ENCODE data around the gene APBA1. TPM values are rescaled to one million over a fixed set of nuclear protein-coding genes. Genes with fewer than 3 reads are reported as not detected.

APBA1 gene
- total and polyA plus RNA-seq, 11 donors = 0.61 to 6.2 (median 2.2) TPM

GRCh38 chr9:69486498-69486897 lies 185.7 kb downstream of the APBA1 start:
- intact Hi-C loops (cut with DNase I) = no loop called here
- Histone ChIP-seq H3K4me1 (no peaks in the 10 kb centered on the region), H3K27ac (no peak overlapping the region), H3K27me3 (no peaks in the 10 kb centered on the region), H3K4me3 (no peak overlapping the region), H3K36me3 (no peaks in the 10 kb centered on the region), H3K9me3 (no peaks in the 10 kb centered on the region)
- DNase-seq = no peak
- ATAC-seq = no peak
- TF ChIP-seq POLR2A (IDR thresholded peaks at IDR 0.05) = no peak
- TF ChIP-seq, protein P1, sequence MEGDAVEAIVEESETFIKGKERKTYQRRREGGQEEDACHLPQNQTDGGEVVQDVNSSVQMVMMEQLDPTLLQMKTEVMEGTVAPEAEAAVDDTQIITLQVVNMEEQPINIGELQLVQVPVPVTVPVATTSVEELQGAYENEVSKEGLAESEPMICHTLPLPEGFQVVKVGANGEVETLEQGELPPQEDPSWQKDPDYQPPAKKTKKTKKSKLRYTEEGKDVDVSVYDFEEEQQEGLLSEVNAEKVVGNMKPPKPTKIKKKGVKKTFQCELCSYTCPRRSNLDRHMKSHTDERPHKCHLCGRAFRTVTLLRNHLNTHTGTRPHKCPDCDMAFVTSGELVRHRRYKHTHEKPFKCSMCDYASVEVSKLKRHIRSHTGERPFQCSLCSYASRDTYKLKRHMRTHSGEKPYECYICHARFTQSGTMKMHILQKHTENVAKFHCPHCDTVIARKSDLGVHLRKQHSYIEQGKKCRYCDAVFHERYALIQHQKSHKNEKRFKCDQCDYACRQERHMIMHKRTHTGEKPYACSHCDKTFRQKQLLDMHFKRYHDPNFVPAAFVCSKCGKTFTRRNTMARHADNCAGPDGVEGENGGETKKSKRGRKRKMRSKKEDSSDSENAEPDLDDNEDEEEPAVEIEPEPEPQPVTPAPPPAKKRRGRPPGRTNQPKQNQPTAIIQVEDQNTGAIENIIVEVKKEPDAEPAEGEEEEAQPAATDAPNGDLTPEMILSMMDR (IDR thresholded peaks at IDR 0.05) = no peak
- WGBS, 4 donors = 66 to 75% (median 72%) methylated on average over 3 of the region's 3 CpGs

DNA sequence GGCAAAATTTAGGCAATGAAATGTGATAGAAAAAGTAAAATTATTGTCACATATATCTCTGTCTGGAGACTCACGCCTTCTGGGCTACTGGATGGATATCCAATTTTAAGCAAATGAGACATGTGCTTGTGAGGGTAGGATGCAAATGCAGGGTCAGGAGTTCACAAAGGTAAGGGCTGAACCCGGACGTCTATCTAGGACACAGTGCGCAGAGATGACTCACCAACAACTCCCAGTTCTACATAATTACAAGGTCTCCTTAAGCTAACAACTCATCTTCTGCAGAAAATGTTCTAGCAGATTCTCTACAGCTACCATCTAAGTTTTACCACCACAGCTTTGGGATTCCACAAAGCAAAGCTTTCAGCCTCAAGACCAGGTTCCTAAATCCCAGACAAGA lies 186.7 kb downstream of the APBA1 start:
- Histone ChIP-seq H3K4me3 (no peak overlapping the region), H3K36me3 (no peaks in the 10 kb centered on the region), H3K4me1 (no peaks in the 10 kb centered on the region), H3K27me3 (no peaks in the 10 kb centered on the region), H3K27ac (no peak overlapping the region), H3K9me3 (no peaks in the 10 kb centered on the region)
- DNase-seq = no peak
- intact Hi-C loops (cut with DNase I) = no loop called here
- TF ChIP-seq, protein P1 (IDR thresholded peaks at IDR 0.05) = no peak
- TF ChIP-seq POLR2A (IDR thresholded peaks at IDR 0.05) = no peak
- ATAC-seq = no peak
- WGBS, 4 donors = 59 to 76% (median 65%) methylated on average over 4 of the region's 4 CpGs

DNA sequence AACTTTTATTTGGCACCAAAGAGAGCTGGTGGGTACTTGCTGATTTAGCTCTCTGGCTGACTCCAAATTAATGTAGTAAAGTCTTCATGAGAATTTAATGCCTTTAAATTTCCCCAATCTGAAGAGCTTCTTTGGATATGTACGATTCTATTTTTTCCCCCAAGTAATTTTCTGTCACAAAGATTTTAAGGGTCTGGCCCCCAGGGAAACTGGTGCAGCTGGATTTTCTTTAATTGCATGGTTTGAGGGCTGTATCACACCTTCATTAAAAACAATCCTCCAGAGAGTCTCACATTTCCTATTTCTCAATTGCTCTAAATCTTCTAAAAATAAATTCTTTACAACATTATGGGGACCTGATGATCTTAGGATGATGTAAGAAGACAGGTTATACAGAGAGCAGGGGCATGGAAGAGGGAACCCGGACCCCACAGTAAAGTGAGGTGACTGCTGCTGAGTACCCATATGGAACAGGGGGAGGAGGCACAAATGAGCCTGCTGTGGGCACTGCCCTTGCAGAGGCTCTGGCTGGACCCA lies 188.2 kb downstream of the APBA1 start:
- TF ChIP-seq, protein P1 (IDR thresholded peaks at IDR 0.05) = no peak
- TF ChIP-seq POLR2A (IDR thresholded peaks at IDR 0.05) = no peak
- Histone ChIP-seq H3K9me3 (no peaks in the 10 kb centered on the region), H3K36me3 (no peaks in the 10 kb centered on the region), H3K27me3 (no peaks in the 10 kb centered on the region), H3K27ac (no peak overlapping the region), H3K4me1 (no peaks in the 10 kb centered on the region), H3K4me3 (no peak overlapping the region)
- ATAC-seq (no peak), DNase-seq (no peak)
- WGBS, 4 donors = 73 to 84% (median 78%) methylated on average over 2 of the region's 2 CpGs
- intact Hi-C loops (cut with DNase I) = no loop called here

DNA sequence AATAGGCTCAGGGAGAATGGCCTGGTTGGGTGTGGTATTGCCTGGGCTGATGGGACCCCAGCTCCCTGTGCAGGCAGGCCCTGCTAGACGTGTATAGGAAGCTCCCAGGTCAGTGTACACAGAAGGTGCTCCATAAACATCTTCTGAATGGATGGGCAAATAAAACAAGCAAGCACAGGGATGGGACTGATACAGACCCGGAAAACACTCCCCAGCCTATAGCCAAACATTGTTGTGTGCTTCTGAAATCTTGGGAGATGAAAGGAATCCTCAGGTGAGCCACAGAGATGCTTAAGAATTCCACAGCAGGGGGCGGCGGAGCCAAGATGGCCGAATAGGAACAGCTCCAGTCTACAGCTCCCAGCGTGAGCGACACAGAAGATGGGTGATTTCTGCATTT lies 195.4 kb downstream of the APBA1 start:
- 77 to 90% (median 84%) methylated on average over 5 to 7 of the region's 7 CpGs for WGBS, 4 donors
- Histone ChIP-seq H3K27ac (no peak overlapping the region), H3K27me3 (no peaks in the 10 kb centered on the region), H3K9me3 (no peaks in the 10 kb centered on the region), H3K4me3 (no peak overlapping the region), H3K4me1 (no peaks in the 10 kb centered on the region), H3K36me3 (no peaks in the 10 kb centered on the region)
- TF ChIP-seq, protein P1 (IDR thresholded peaks at IDR 0.05) = no peak
- TF ChIP-seq POLR2A (IDR thresholded peaks at IDR 0.05) = no peak
- intact Hi-C loops (cut with DNase I) = no loop called here
- ATAC-seq (no peak), DNase-seq (no peak)

Measured in heart left ventricle (tissue), 16 donors.